HG03159 (cell line): ENCODE measurements around the gene PCMT1.
"Not testable (repeated sequence)": the region's sequence is repeated elsewhere in the genome, so short reads cannot be mapped to it uniquely, and the experiment has no call there.

ENCODE experiments used
- ATAC-seq: cut with Tn5 transposase; IDR thresholded peaks from one replicate; pipeline ENCODE4 v1.9.1; 2021; ENCODE audit warnings: mild to moderate bottlenecking, moderate library complexity; ENCODE audit not compliant: unreplicated experiment

PCMT1 gene

GRCh38 chr6:149852180-149852579, 102.6 kb downstream of the PCMT1 start:
- no peak for ATAC-seq

DNA sequence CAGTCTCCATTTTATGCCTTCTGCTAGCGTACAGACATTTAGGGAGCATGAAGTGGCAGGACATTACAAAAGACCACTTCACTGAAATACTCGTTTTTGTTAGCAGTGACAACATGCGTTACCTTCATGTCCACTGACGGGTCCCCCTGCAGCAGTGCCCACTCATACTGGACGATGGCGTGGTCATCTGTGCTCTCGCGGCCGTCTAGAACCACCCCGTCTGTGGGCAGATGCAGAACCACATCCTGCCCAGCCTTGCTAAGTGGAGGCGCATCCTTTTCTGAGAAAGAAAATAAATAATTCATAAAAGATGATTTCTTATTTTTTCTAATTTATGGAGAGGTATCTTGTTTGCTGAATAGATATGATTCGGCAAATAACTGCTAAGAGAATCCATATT, 103.3 kb downstream of the PCMT1 start:
- no peak for ATAC-seq

DNA sequence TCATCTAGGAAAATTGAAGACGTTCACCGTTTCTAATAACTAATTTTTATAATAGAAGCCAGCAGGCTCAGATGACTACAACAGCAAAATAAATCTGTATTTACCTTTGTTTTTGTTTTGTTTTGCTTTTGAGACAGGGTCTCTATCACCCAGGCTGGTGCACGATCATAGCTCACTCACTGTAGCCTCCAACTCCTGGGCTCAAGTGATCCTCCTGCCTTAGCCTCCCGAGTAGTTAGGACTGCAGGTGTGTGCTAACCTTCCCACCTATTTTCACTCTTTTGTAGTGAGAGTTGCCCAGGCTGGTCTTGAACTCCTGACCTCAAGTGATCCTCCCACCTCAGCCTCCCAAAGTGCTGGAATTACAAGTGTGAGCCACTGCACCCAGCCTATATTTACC, 104.5 kb downstream of the PCMT1 start:
- not testable (repeated sequence) for ATAC-seq

GRCh38 chr6:149854532-149854931, 105.0 kb downstream of the PCMT1 start:
- no peak for ATAC-seq

DNA sequence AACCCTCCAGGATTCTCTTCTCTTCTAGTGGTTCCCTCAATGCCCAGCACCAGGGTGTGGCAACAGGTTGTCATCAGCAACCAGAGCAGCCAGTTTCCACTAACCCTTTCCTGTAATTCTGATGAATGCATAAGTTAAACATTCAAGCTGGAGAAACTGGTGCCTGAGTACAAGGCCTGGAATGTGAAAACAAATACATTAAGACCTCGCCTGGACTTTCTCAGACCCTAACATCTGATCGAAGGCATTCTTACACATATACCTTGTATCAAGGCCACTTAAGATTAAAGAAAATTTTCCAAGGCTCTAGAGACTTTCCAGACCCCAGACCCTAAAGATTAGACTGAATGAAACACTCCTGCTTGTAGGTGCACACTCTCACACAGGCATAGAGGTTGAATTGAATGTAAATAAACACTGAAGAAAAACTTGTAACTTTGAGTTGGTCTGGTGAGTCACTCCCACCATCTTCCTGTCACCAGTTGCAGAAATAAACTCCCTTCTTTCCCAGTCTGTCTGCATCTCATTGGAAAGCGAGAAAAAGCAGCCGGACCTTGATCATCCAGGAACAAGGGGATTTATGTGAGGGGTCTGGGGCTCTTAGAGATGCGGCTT, 105.6 kb downstream of the PCMT1 start:
- ATAC-seq: no peak

DNA sequence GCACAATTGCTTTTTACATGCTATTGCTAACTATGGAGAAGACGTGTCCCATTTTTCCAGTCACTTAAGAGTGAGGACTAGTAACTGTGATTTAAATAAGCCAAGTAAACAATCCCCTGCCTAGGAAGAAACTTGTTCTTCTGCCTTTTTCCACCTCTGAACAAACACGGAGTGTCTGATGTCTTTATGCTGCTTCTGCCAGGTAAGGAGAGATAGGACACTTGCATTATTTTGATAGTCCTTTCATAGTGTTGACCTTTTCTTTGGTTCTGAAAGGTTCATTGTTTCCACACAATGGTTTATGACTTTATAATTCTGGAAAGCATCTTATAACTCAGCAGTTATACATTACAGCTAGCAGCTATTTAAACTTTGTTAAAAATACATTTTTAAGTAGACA, 106.2 kb downstream of the PCMT1 start:
- no peak for ATAC-seq

DNA sequence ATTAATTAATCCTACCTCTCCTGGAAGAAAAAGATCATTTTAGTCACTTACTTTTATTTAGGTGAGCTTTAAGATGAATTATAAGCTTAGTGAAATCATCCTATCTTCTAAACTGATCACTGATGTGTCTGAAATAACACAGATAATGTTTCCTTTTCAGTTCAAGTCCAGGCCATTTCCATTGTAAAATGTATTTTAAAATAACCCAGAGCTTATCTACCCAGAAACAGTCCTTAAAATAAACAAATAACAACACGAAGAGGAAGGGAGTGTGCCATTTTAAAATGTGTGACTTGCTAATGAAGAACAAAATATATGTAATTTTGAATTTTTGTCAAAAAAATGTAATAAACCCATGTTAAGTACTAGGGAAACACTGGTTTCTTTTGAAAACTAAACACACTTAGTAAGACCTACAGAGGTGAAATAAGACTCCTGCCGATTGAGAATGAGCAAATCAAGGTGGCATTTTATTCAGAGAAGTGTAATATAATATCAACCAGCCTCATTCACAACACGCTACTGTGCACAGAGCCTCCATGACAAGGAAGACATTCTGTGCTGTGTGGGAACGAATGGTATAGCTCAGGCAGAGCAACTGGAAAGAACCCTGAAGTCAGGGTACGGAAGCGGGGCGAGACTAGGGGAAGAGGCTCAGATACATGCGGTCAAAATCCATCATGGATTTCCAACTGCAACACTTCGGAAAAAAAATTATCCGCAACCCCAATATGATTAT, 106.9 kb downstream of the PCMT1 start:
- no peak for ATAC-seq

DNA sequence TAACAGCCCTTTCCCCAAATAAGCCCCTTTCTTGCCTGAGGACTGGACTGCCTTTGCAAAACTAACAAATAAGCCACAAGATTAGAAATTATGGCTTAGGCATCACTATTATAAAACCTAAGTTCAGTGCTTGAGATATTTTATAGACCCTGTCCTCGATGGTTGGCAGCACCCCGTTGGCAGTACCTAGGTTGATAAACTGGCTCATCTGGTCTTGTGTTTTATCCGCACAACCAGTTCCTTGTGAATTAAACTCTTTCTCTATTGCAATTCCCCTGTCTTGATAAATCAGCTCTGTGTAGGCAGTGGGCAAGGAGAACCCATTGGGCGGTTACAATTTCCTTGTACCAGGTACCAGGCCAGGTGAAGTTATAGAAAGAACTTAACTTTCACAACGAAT, 108.0 kb downstream of the PCMT1 start:
- ATAC-seq: no peak

GRCh38 chr6:149859368-149859767, 109.8 kb downstream of the PCMT1 start:
- ATAC-seq: no peak

GRCh38 chr6:149859938-149860337, 110.4 kb downstream of the PCMT1 start:
- no peak for ATAC-seq

GRCh38 chr6:149860513-149860833, 110.9 kb downstream of the PCMT1 start:
- ATAC-seq: no peak
